Neuronal stem cell (in vitro differentiated cells): ENCODE data around the gene MTARC1.

Experiments
- DNase-seq: peaks from one replicate; pipeline ENCODE4 v3.0.0-alpha.2; 2013; ENCODE audit warnings: low spot score
- H2AFZ ChIP-seq: one replicate; pipeline ENCODE4 v1.6.1; 2013; ENCODE audit warnings: mild to moderate bottlenecking, low read length, inconsistent platforms
- H2AK5ac ChIP-seq: 2 replicates; pipeline ENCODE4 v1.6.1; 2013; ENCODE audit warnings: low read depth, mild to moderate bottlenecking, inconsistent platforms, low read length, moderate library complexity, mixed read lengths
- H2BK120ac ChIP-seq: 2 replicates; pipeline ENCODE4 v1.6.1; 2013; ENCODE audit warnings: low read depth, mild to moderate bottlenecking, inconsistent platforms, low read length, moderate library complexity, mixed read lengths
- H2BK12ac ChIP-seq: one replicate; pipeline ENCODE4 v1.6.1; 2013; ENCODE audit warnings: low read length, inconsistent platforms
- H2BK15ac ChIP-seq: 2 replicates; pipeline ENCODE4 v1.6.1; 2013; ENCODE audit warnings: mild to moderate bottlenecking, low read length, inconsistent platforms, mixed read lengths
- H2BK5ac ChIP-seq: one replicate; pipeline ENCODE4 v1.6.1; 2013; ENCODE audit warnings: inconsistent platforms, mild to moderate bottlenecking, low read length, moderate library complexity
- H3K14ac ChIP-seq: one replicate; pipeline ENCODE4 v1.6.1; 2013; ENCODE audit warnings: low read length, inconsistent platforms
- H3K18ac ChIP-seq: 2 replicates; pipeline ENCODE4 v1.6.1; 2013; ENCODE audit warnings: low read length, inconsistent platforms
- H3K23ac ChIP-seq: 2 replicates; pipeline ENCODE4 v1.6.1; 2013; ENCODE audit warnings: low read depth, mild to moderate bottlenecking, mixed read lengths, low read length, inconsistent platforms; ENCODE audit not compliant: poor library complexity
- H3K27ac ChIP-seq: replicated peaks from 3 replicates; pipeline ENCODE4 v1.5.1; 2013; ENCODE audit warnings: low read length, inconsistent platforms
- H3K27me3 ChIP-seq, 3 experiments: 2 replicates each; pipeline ENCODE4 v1.6.1; 2013; ENCODE audit warnings: low read length in 3 of 3, mild to moderate bottlenecking in 2 of 3, inconsistent platforms in 1 of 3, low read depth in 1 of 3, mixed read lengths in 1 of 3, moderate library complexity in 1 of 3; ENCODE audit not compliant: control insufficient read depth in 3 of 3, insufficient read depth in 3 of 3
- H3K36me3 ChIP-seq, 2 donors: replicated peaks in 1 of 2; 2 replicates each; pipeline ENCODE4 v1.6.1; 2013; ENCODE audit warnings: low read length in 2 of 2; ENCODE audit not compliant: control insufficient read depth in 2 of 2, insufficient read depth in 2 of 2
- H3K4ac ChIP-seq: 2 replicates; pipeline ENCODE4 v1.6.1; 2013; ENCODE audit warnings: inconsistent platforms, mild to moderate bottlenecking, low read length, moderate library complexity
- H3K4me1 ChIP-seq, 2 donors: 1 replicate in 1 of 2; 2 replicates in 1 of 2; pipeline ENCODE4 v1.6.1; 2013; ENCODE audit warnings: low read length in 2 of 2, low read depth in 1 of 2; ENCODE audit not compliant: control insufficient read depth in 2 of 2, insufficient read depth in 1 of 2
- H3K4me2 ChIP-seq: one replicate; pipeline ENCODE4 v1.6.1; 2013; ENCODE audit warnings: mild to moderate bottlenecking, low read length, inconsistent platforms; ENCODE audit not compliant: insufficient read depth, poor library complexity, severe bottlenecking
- H3K4me3 ChIP-seq, 2 donors: 2 replicates each; pipeline ENCODE4 v1.5.1; 2013; ENCODE audit warnings: low read length in 2 of 2, mild to moderate bottlenecking in 2 of 2, inconsistent platforms in 1 of 2, moderate library complexity in 1 of 2
- H3K79me1 ChIP-seq: one replicate; pipeline ENCODE4 v1.6.1; 2013; ENCODE audit warnings: low read depth, mild to moderate bottlenecking, inconsistent platforms, low read length, moderate library complexity
- H3K9ac ChIP-seq: one replicate; pipeline ENCODE4 v1.6.1; 2013; ENCODE audit warnings: mild to moderate bottlenecking, low read depth, low read length, inconsistent platforms; ENCODE audit not compliant: poor library complexity
- H3K9me3 ChIP-seq, 2 donors: replicated peaks in 1 of 2; 2 replicates each; pipeline versions ENCODE3 to v1.6.1; 2013; ENCODE audit warnings: low read length in 2 of 2, mild to moderate bottlenecking in 2 of 2, inconsistent platforms in 1 of 2, low read depth in 1 of 2, mixed read lengths in 1 of 2, moderate library complexity in 1 of 2; ENCODE audit not compliant: control insufficient read depth in 2 of 2, insufficient read depth in 1 of 2
- H4K8ac ChIP-seq: one replicate; pipeline ENCODE4 v1.6.1; 2013; ENCODE audit warnings: low read depth, mild to moderate bottlenecking, inconsistent platforms, low read length, moderate library complexity
- H4K91ac ChIP-seq: one replicate; pipeline ENCODE4 v1.6.1; 2013; ENCODE audit warnings: low read length, low read depth, mild to moderate bottlenecking, inconsistent platforms; ENCODE audit not compliant: poor library complexity
- WGBS, 2 donors: extraction: QIAGEN DNeasy Blood & Tissue Kit; methylation state at CpG; one replicate each; pipeline ENCODE4 v1.1.7; 2013; ENCODE audit warnings: missing lambda C conversion rate in 2 of 2, mixed read lengths in 1 of 2; ENCODE audit not compliant: insufficient read length in 2 of 2, insufficient replicate concordance in 1 of 2; ENCODE audit errors: extremely low coverage in 2 of 2; 5-methylcytosine and 5-hydroxymethylcytosine counted together

The MTARC1 gene

DNA sequence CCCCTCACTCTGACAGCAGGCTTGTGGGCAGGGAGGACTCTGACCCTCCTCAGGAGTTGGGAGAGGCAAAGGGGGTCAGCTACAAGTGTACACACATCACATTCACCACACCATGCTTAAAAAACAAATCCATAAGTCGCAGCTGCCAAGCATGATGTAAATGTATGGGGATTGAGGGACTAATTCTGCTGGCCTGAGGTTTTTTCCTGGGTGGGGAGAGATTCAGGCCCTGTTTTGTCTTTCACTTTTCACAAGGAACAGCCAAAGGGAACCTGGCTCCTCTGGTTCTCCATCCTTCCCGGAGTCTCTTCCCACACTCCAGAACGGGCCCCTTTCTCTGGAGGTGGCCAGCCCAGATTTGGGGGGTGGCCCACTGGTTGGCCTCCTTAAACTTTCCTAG lies 39.9 kb upstream of the MTARC1 start:
- peaks cover 8 to 40% (median 29%) of the 10 kb centered on the region in 3 experiments for H3K27me3 ChIP-seq
- H4K91ac ChIP-seq = no peak overlapping the region
- no peak for DNase-seq
- no peak overlapping the region for H4K8ac ChIP-seq
- H3K18ac ChIP-seq = no peak overlapping the region
- H3K14ac ChIP-seq = no peak overlapping the region
- no peak overlapping the region for H3K23ac ChIP-seq
- no peak overlapping the region for H3K4me3 ChIP-seq
- peaks cover 2 to 3% of the 10 kb centered on the region in 2 donors for H3K4me1 ChIP-seq
- no peak overlapping the region for H2BK120ac ChIP-seq
- peak overlapping the region; percentile 97 for H2AFZ ChIP-seq
- no peaks in the 10 kb centered on the region for H3K79me1 ChIP-seq
- no peak overlapping the region for H3K4me2 ChIP-seq
- no peak overlapping the region for H3K4ac ChIP-seq
- H2BK5ac ChIP-seq = no peak overlapping the region
- no peak overlapping the region for H3K9ac ChIP-seq
- no CpG with 5 or more reads among the region's 3 CpGs for WGBS, 2 donors
- H2BK15ac ChIP-seq = no peak overlapping the region
- H3K9me3 ChIP-seq = no peaks in the 10 kb centered on the region
- H3K36me3 ChIP-seq = no peaks in the 10 kb centered on the region
- H2AK5ac ChIP-seq = no peak overlapping the region
- no peak overlapping the region for H2BK12ac ChIP-seq
- no peak overlapping the region for H3K27ac ChIP-seq

DNA sequence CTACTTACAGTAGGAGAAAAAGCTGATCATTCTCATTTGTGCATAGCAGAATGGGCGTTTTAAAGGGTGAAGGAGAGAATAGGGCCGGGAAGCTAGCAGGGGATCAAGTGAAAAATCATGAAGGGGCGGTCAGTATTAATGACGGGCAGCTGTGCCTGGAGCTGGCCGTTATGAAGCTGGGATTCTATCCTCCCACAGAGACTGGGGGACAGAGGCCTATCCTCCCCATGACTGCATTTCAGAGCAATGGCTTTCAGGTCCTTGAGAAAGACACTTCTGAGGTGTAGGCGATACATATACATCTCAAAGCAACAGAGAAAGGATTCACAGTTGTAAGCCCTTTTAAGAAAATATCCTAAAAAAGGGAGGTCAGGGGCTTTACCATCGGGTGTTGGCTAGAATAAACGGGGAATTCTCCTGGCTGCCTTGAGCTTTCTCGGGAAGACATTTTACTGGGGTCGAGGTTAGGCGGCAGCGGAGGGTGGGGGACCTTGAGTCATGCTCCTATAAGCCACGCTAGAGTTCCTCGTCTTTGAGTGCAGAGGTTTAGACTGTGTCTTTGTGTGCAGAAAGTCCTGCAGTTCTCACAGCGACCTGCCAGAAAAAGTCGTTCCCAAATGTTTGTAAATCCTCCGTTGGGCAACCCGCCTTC lies 39.1 kb upstream of the MTARC1 start:
- H3K18ac ChIP-seq = peak overlapping the region; percentile 31
- H2BK12ac ChIP-seq = no peak overlapping the region
- H2AK5ac ChIP-seq = no peak overlapping the region
- H2BK5ac ChIP-seq = no peak overlapping the region
- H3K36me3 ChIP-seq = no peaks in the 10 kb centered on the region
- peaks cover 8 to 40% (median 25%) of the 10 kb centered on the region in 3 experiments for H3K27me3 ChIP-seq
- peak overlapping the region; percentile 72 for H3K4me3 ChIP-seq
- no peak overlapping the region for H2BK120ac ChIP-seq
- WGBS, 2 donors = no CpG with 5 or more reads among the region's 18 CpGs
- no peaks in the 10 kb centered on the region for H3K9me3 ChIP-seq
- peak overlapping the region; percentile 99 for H3K4me2 ChIP-seq
- H4K8ac ChIP-seq = no peak overlapping the region
- H3K14ac ChIP-seq = no peak overlapping the region
- H2AFZ ChIP-seq = peak overlapping the region; percentile 97
- H3K4ac ChIP-seq = no peak overlapping the region
- peaks cover 2 to 3% of the 10 kb centered on the region in 2 donors for H3K4me1 ChIP-seq
- H2BK15ac ChIP-seq = no peak overlapping the region
- no peaks in the 10 kb centered on the region for H3K79me1 ChIP-seq
- DNase-seq = no peak
- peak overlapping the region; percentile 77 for H3K9ac ChIP-seq
- H3K23ac ChIP-seq = no peak overlapping the region
- no peak overlapping the region for H4K91ac ChIP-seq
- no peak overlapping the region for H3K27ac ChIP-seq

DNA sequence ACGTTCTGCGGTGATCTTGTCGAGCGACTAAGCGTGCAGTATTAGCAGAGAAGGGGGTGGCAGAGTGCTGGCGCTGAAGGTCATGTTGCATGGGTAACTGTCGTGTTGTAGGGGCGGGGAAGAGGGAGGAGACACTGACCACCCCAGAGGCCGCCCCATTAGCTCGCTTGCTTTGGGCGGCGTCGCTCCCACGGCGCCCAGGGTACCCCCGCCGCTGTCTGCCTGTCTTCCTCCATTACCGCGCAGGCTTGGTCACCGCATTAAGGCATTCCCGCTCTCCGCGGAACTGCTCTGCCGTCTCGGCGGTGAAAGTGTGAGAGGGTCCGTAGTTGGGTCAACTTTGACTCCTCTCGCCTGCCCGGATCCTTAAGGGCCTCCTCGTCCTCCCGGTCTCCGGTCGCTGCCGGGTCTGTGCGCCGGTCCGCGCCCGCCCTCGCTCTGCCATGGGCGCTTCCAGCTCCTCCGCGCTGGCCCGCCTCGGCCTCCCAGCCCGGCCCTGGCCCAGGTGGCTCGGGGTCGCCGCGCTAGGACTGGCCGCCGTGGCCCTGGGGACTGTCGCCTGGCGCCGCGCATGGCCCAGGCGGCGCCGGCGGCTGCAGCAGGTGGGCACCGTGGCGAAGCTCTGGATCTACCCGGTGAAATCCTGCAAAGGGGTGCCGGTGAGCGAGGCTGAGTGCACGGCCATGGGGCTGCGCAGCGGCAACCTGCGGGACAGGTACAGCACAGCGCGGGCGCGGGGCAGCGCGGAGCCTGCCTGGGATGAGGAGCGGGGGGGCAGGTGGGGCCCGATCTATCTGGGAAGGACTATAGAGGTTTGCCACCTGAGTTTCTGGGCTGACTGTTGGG lies 38.4 kb upstream of the MTARC1 start, which contains the start of gene MTARC2:
Gene MTARC2, plus strand, starts transcription at position 234 of the 846 bp plus-strand sequence. Its CDS starts 210 bp downstream, at position 444.
- Histone ChIP-seq H3K27me3 (peaks cover 8 to 40% (median 25%) of the 10 kb centered on the region in 3 experiments), H4K8ac (no peak within 1 kb of the TSS), H2BK12ac (no peak within 1 kb of the TSS), H3K36me3 (no peaks in the 10 kb centered on the region), H2AK5ac (no peak within 1 kb of the TSS), H3K9me3 (no peaks in the 10 kb centered on the region), H4K91ac (no peak within 1 kb of the TSS), H3K23ac (peak within 1 kb of the TSS; percentile 96), H3K4me2 (peak within 1 kb of the TSS; percentile 99), H2BK15ac (peak within 1 kb of the TSS; percentile 31), H3K4me1 (peaks cover 2 to 3% of the 10 kb centered on the region in 2 donors), H3K4me3 (peak within 1 kb of the TSS; percentile 72), H3K79me1 (no peaks in the 10 kb centered on the region), H3K27ac (no peak within 1 kb of the TSS), H3K9ac (peak within 1 kb of the TSS; percentile 77), H3K4ac (no peak within 1 kb of the TSS), H3K14ac (no peak within 1 kb of the TSS), H2BK120ac (no peak within 1 kb of the TSS), H3K18ac (peak within 1 kb of the TSS; percentile 68), H2AFZ (peak within 1 kb of the TSS; percentile 97), H2BK5ac (no peak within 1 kb of the TSS)
- peak; percentile 39 for DNase-seq
- WGBS, 2 donors = no CpG with 5 or more reads among the region's 77 CpGs

DNA sequence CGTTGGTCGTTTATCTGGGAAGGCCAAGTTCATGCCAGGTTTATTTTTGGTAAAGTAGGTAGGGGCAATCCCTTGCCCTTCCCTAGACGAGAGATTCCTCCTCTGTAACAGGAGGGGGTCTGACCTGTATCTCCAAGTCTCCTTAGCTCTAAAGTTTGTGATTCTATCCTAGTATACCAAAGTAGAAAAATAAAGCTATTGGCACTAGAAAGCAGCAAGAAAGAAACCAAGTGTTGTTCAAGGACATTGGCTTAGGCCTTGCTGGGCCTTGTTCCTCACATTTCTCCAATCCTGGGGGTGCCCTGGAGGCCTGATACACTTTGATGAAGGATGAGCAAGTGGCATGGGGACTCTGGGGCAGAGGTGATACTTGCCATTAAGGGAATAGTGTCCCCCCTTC lies 37.8 kb upstream of the MTARC1 start:
- DNase-seq = no peak
- Histone ChIP-seq H3K27ac (no peak overlapping the region), H3K23ac (peak overlapping the region; percentile 96)

More for the DNA sequence above, 37.8 kb upstream of the MTARC1 start:
- no peaks in the 10 kb centered on the region for H3K36me3 ChIP-seq
- peak overlapping the region; percentile 99 for H3K4me2 ChIP-seq
- no peak overlapping the region for H2BK12ac ChIP-seq
- WGBS, 2 donors = no CpG with 5 or more reads among the region's 3 CpGs
- no peak overlapping the region for H3K18ac ChIP-seq
- H4K91ac ChIP-seq = no peak overlapping the region
- H2BK15ac ChIP-seq = no peak overlapping the region
- H2AK5ac ChIP-seq = no peak overlapping the region
- no peak overlapping the region for H3K4ac ChIP-seq
- H3K4me1 ChIP-seq = peaks cover 2 to 3% of the 10 kb centered on the region in 2 donors
- H2BK5ac ChIP-seq = no peak overlapping the region
- no peak overlapping the region for H3K14ac ChIP-seq
- H3K27me3 ChIP-seq = peaks cover 8 to 40% (median 25%) of the 10 kb centered on the region in 3 experiments
- H3K9me3 ChIP-seq = no peaks in the 10 kb centered on the region
- no peak overlapping the region for H2BK120ac ChIP-seq
- peak overlapping the region in 1 of 2 donors; percentile 72 for H3K4me3 ChIP-seq
- H3K9ac ChIP-seq = peak overlapping the region; percentile 77
- no peaks in the 10 kb centered on the region for H3K79me1 ChIP-seq
- H2AFZ ChIP-seq = peak overlapping the region; percentile 97
- no peak overlapping the region for H4K8ac ChIP-seq
